22Rv1 (cell line): Measurements from ENCODE around the gene ENDOV.

Experiments used
- CTCF ChIP-seq: fragments of 450-650 bp; IDR thresholded peaks from 2 replicates; pipeline ENCODE4 v1.5.1; 2017; ENCODE audit warnings: mild to moderate bottlenecking
- ZFX ChIP-seq: fragments of 450-650 bp; IDR thresholded peaks from 2 replicates; pipeline ENCODE4 v1.6.1; 2017; ENCODE audit warnings: antibody characterized with exemption, borderline replicate concordance

GRCh38 chr17:80382956-80383355 is 32.0 kb upstream of the ENDOV start:
- TF ChIP-seq CTCF (no peak), ZFX (no peak)
